ENCODE data around the gene AUTS2.
"Not testable (repeated sequence)": the region's sequence is repeated elsewhere in the genome, so short reads cannot be mapped to it uniquely, and the experiment has no call there.

AUTS2 gene

GRCh38 chr7:70786076-70786475 is 1187.8 kb downstream of the AUTS2 start:
- no peak for DNase-seq

- DNase-seq: no peak
These were observed 1189.0 kb downstream of the AUTS2 start for GRCh38 chr7:70787286-70787685.

DNA sequence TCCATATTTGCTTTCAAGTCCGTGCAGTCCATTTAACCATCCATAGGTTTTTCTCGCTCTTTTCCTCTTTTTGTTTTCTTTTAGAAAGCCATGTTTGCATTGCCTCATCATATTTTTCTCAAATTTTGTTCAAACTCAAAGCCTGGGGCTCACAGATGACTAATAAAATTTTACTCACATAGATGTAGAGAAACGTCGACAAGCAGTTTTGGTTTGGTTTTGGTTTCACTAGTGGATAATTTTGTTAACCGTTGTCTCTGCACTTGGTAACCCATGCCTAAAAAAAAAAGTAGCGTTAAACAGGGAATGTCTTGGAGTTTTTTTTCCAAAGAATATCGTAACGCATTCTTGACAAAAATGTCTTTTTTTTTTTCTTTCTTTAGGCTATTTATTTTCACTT is 1189.5 kb downstream of the AUTS2 start:
- DNase-seq: no peak

- DNase-seq: no peak
These were observed 1190.0 kb downstream of the AUTS2 start for GRCh38 chr7:70788276-70788675.

DNA sequence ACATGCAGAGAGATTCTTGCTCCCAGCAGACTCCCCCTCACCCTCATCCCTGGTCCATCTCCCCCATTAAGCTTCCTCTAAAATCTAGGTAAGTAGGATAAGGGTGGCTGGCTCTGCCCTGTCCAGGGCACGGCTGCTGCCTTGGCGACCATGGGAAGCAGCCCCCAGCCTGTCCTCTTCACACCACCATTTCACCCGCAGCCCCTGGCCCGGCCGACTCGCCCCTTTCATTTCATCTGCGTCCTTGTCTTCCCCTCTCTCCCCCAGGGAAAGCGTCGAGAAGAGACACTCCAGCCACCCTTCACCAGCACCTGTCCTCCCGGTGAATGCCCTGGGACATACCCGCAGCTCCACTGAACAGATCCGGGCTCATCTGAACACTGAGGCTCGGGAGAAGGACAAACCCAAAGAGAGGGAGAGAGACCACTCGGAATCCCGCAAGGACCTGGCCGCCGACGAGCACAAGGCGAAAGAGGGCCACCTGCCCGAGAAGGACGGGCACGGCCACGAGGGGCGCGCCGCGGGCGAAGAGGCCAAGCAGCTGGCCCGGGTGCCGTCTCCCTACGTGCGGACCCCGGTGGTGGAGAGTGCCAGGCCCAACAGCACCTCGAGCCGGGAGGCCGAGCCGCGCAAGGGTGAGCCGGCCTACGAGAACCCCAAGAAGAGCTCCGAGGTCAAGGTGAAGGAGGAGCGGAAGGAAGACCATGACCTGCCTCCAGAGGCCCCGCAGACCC is 1191.4 kb downstream of the AUTS2 start:
- DNase-seq: no peak

DNA sequence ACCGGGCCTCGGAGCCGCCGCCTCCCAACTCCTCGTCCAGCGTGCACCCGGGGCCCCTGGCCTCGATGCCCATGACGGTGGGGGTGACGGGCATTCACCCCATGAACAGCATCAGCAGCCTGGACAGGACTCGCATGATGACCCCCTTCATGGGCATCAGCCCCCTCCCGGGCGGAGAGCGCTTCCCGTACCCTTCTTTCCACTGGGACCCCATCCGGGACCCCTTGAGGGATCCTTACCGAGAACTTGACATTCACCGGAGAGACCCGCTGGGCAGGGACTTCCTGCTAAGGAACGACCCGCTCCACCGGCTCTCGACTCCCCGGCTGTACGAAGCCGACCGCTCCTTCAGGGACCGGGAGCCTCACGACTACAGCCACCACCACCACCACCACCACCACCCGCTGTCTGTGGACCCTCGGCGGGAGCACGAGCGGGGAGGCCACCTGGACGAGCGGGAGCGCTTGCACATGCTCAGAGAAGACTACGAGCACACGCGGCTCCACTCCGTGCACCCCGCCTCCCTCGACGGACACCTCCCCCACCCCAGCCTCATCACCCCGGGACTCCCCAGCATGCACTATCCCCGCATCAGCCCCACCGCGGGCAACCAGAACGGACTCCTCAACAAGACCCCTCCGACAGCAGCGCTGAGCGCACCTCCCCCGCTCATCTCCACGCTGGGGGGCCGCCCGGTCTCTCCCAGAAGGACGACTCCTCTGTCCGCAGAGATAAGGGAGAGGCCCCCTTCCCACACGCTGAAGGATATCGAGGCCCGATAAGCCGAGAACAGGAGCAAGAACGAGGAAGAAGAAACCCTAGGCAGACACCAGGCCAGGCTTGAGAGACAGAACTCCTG is 1192.2 kb downstream of the AUTS2 start:
- no peak for DNase-seq

DNA sequence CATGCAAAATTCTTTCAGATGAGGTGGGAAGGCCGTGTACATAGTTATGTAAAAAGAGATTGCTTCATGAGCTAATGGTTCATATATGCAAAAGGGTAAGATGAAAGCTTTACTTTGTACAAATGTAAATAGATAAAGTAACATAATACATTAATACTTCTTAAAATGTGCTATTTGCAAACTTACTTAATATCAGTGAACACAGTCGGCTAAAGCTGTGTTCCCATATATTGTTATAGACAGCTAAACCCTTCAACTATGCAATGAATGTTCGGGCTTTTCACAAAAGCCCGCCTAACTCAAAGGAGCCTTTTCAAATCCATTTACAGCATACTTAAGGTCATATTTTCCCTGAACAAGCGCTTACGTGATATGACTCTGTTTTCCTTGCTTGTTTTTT is 1193.1 kb downstream of the AUTS2 start:
- no peak for DNase-seq

DNA sequence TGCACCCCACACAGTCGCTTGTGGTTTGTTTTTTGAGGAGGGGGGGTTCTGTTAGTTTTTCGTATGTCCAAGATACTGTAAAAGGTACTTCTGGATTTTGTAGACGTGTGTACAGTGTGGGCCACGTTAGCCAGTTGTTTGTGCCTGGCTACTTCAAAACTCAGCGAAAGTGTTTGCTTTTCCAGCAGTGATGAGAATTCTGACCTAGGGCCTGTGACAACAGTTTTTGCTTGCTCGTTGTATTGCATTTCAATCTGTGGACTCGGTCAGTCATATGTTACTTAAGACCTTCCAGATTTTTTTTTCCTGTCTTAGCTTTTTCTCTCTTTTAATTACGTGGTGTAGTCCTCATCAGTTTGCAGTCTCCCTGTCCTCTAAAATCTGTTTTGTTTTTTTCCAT is 1194.8 kb downstream of the AUTS2 start:
- no peak for DNase-seq

DNA sequence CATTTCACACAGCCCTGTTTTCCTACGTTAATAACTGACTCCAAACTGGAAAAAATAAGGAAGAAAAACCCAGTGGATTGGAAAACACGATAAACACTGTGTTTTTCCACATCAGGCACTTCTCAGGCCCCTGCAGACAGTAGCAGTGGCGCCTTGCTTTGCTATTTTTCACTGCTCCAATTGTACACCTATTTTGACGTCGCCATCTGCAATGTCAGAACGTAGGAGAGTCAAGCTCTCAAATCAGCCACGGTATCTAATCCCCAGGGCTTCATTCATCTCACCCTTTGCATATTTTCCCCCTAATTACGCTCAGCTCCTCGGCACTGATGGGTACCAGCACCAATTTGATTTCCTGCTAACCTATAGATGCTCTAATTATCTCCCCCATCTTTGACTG is 1195.5 kb downstream of the AUTS2 start:
- no peak for DNase-seq

DNA sequence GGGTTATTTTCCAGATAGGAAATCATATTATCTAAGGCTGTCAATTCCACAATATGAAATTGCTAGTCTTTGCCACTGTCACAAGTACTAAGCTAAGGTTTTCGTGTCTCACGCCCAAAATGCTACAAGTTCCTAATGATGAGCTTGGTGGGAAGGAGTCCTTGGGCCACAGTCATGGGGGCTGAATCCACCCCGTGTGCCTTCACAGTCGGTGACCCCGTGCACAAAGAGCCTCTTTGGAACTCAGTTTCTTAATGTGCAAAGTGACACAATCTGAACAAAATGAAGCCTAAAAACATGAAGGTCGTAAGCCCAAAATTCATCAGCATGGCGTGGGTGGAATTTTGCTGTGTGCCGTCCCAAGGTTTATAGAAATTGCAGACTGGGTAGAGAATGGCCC is 1196.7 kb downstream of the AUTS2 start:
- no peak for DNase-seq

DNA sequence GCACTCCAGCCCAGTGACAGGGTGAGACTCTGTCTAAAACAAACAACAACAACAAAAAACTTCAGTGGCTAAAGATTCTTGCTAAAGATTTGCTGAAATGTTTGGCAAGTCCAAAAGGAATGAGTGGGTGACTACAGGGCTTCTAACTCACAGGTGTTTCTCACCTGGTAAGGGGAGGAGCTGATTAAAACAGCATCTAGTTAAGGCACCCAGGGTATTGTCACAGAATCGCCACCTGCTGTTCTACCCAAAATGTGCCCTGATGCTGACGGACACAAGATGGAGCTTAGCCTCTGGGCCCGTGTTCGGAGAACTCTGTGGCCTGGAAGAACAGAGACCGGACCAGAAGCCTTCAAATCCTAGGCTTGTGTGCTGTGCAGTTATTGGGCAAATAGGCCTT is 1197.7 kb downstream of the AUTS2 start:
- no peak for DNase-seq

DNA sequence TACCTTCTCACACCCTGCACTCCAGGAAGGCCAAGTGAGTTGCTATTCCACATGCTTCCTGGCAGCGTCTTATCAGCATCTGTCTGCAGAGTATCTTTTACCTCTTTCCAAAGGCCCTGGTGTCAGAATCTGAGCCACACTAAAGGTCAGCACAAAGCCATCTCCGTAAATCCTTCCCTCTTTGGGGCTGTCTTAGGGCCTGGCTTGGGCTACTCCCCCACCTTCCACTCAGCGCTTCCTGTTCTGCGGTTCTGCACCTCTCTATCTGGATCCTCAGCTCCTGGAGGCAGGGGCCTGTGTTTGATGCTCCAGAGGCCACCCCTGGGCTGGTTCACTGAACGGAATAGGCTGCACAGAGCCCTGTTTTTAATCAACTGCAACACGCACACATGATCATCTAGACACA is 1198.8 kb downstream of the AUTS2 start:
- DNase-seq: no peak

DNA sequence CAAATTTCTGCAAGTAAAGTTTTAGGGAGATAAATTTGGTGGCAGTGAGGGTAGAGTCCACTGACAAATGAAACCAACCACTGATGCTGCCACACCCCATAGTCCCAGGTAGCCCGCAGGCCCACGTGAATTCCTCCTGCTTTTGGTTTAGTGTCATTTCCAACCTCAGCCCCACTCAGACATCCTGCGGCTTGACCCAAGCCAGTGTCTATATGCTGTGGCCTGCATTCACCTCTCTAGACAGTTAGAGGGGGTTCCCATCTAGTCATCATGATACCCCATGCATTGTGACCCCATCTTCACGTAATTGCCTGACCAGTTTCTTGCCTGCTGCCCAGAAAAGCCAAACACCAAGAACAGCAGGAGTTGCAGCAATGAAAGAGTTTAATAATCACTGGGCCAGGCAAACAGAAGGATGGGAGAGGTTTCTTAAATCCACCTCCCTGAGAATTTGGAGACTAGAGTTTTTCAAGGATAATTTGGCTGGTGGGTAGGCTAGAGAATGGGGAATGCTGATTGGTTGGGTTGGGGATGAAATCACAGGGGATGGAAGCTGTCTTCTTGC is 1201.6 kb downstream of the AUTS2 start:
- DNase-seq: no peak

DNA sequence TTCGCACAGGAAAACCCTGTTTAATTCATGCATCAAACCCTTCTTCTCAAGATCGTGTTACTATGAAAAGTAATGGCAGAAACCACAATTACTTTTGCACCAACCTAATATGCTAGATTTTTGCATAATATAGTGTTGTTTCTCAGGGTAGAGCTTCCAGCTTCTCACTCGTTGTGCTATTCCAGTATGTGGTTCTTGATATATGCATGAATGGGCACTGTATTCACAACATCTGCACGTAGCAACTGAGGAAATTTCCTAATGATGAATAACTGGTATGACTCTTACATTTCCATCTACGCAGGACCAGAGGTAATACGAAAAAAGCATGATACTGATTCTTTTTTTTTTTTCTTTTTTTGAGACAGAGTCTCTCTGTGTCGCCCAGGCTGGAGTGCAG is 1207.1 kb downstream of the AUTS2 start:
- no peak for DNase-seq

GRCh38 chr7:70807650-70808049 is 1209.4 kb downstream of the AUTS2 start:
- no peak for DNase-seq

- no peak for DNase-seq
These were observed 1210.6 kb downstream of the AUTS2 start for GRCh38 chr7:70808876-70809275.

GRCh38 chr7:70810558-70811139 is 1212.4 kb downstream of the AUTS2 start:
- DNase-seq: no peak

DNA sequence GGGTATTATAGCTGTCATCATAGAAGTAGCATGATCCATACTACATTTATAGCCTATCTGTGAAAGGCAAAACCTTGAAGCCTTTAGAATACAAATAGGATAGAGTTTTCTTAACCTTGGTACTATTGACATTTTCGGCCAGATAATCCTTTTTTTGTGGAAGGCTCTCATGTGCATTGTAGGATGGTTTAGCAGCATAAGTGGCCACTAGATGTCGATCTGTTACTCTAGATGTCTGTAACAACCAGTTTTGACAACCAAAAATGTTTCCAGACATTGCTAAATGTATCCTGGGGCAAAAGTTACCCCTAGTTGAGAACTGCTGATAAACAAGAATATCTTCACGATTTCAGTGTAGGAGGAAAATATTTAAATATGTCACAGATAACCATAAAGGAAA is 1214.2 kb downstream of the AUTS2 start:
- no peak for DNase-seq

DNA sequence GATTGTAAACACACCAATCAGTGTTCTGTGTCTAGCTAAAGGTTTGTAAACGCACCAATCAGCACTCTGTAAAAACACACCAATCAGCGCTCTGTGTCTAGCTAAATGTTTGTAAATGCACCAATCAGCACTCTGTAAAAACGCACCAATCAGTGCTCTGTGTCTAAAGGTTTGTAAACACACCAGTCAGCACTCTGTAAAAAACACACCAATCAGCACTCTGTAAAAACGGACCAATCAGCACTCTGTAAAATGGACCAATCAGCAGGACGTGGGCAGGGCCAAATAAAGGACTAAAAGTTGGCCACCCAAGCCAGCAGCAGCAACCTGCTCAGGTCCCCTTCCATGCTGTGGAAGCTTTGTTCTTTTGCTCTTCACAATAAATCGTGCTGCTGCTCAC is 1224.2 kb downstream of the AUTS2 start:
- not testable (repeated sequence) for DNase-seq

DNA sequence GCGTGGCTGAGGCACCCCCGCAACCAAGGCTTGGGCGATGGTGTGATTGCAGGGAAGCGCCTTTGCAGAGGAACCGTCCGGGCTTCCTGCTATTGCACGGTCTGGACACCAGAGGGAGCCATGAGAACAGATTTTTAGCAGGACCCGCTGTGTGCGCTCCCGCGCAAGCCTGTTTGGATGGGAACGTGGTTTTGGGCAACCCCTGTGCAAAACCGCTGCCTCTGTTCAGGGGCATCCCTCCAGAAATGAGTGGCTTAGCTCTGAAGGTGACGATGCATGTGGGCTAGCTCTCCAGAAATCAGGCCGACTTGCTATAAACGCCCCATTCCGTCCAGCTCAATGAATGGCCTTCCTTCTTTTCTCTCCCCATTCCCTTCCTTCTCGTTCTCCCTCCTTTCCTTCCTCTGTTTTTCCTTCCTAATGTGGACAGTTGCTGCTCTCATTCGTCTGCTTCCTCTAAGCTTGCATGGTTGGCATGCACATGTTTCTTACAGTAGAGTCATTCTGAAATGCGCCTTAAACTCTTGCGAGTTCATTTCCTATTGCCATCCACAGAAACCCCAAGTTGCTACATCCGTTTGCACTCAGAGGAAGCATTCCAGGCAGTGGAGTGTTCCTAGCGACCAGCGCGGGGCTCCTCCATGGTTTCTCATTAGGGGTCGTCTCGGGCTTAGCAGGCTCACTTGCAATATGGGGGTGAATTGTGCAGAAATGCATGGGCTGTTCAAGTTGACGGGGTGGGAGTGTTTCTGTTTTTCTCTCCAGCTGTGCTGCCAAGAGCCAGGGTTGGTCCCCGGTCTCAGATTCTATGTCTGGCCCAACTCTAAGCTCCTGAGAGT is 1231.2 kb downstream of the AUTS2 start:
- peak; percentile 65 for DNase-seq

GRCh38 chr7:70830060-70830395 is 1231.8 kb downstream of the AUTS2 start:
- DNase-seq: peak; percentile 73

DNA sequence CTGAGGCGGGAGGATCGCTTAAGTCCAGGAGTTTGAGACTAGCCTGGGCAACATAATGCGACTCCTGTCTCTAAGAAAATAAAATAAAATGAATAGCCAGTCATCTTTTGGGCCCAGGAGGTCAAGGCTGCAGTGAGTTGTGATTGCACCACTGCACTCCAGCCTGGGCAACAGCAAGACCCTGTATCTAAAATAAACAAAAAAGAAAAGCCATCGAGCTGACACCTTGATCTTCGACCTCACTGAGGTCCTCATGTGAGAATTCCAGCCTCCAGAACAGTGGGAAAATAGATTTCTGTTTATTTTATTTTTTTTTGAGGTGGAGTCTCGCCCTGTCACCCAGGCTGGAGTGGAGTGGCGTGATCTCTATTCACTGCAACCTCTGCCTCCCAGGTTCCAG is 1232.2 kb downstream of the AUTS2 start:
- DNase-seq: no peak

GRCh38 chr7:70833726-70834125 is 1235.5 kb downstream of the AUTS2 start:
- DNase-seq: no peak
